Panc1 (cell line): ENCODE measurements around the gene MAST3.

Experiments used
- CTCF ChIP-seq: fragments of 450-650 bp; IDR thresholded peaks from 2 replicates; pipeline ENCODE4 v1.5.1; 2017; ENCODE audit warnings: mild to moderate bottlenecking
- POLR2AphosphoS5 ChIP-seq: IDR thresholded peaks from 2 replicates; pipeline ENCODE4 v1.6.1; 2012; ENCODE audit warnings: mild to moderate bottlenecking, low read depth, low read length, moderate library complexity
- TCF7L2 ChIP-seq: IDR thresholded peaks from 2 replicates; pipeline ENCODE4 v1.6.1; 2011; ENCODE audit warnings: mild to moderate bottlenecking, low read depth, low read length, inconsistent platforms

- TF ChIP-seq CTCF, result no peak
- no peak for TF ChIP-seq POLR2AphosphoS5
- no peak for TF ChIP-seq TCF7L2
These were observed 60.9 kb downstream of the MAST3 start for GRCh38 chr19:18158467-18158866.
